H1 (cell line): ENCODE measurements around the gene BDKRB1. TPM values are rescaled to one million over a fixed set of nuclear protein-coding genes. Genes with fewer than 3 reads are reported as not detected.

Experiments
- CTCF ChIA-PET: fragments of 300-600 bp; sonication (Branson Sonifier 250); formaldehyde crosslinking; loops from one replicate; lab custom pipeline; 2021; ENCODE audit not compliant: partially characterized antibody; lab: Charles Lee
- POLR2A ChIA-PET: fragments of 300-600 bp; sonication (Branson Sonifier 250); formaldehyde crosslinking; loops from one replicate; lab custom pipeline; 2021; ENCODE audit warnings: inconsistent platforms; ENCODE audit not compliant: partially characterized antibody; lab: Charles Lee
- DNase-seq, 2 experiments: peaks; one replicate each; pipeline versions ENCODE4 v3.0.0 to v3.0.0-alpha.2; 2010 to 2022; ENCODE audit warnings: low spot score in 2 of 2, low read depth in 1 of 2, mixed read lengths in 1 of 2
- FAIRE-seq: peaks from 2 replicates; lab custom pipeline; 2011; peaks lifted over from hg19 to GRCh38; lab: Jason Lieb, UNC
- H2AFZ ChIP-seq: 2 replicates; pipeline ENCODE4 v1.8.1; 2012; ENCODE audit warnings: low read length, inconsistent platforms
- H2AK5ac ChIP-seq: 2 replicates; pipeline ENCODE4 v1.6.1; 2013; ENCODE audit warnings: low read depth, low read length
- H2BK120ac ChIP-seq: replicated peaks from 2 replicates; pipeline ENCODE3; 2013; ENCODE audit warnings: low read depth, low read length, inconsistent platforms
- H2BK12ac ChIP-seq: 2 replicates; pipeline ENCODE4 v1.6.1; 2013; ENCODE audit warnings: low read depth, low read length
- H2BK15ac ChIP-seq: 2 replicates; pipeline ENCODE4 v1.6.1; 2013; ENCODE audit warnings: low read length
- H2BK20ac ChIP-seq: 2 replicates; pipeline ENCODE4 v1.6.1; 2013; ENCODE audit warnings: low read length
- H2BK5ac ChIP-seq: 2 replicates; pipeline ENCODE4 v1.6.1; 2013; ENCODE audit warnings: low read depth, low read length
- H3K14ac ChIP-seq: 2 replicates; pipeline ENCODE4 v1.6.1; 2013; ENCODE audit warnings: inconsistent platforms; ENCODE audit not compliant: insufficient read length
- H3K18ac ChIP-seq: 2 replicates; pipeline ENCODE4 v1.6.1; 2013; ENCODE audit warnings: low read length; ENCODE audit errors: extremely low read depth
- H3K23ac ChIP-seq: 2 replicates; pipeline ENCODE4 v1.6.1; 2013; ENCODE audit warnings: inconsistent platforms; ENCODE audit not compliant: insufficient read length
- H3K23me2 ChIP-seq: 2 replicates; pipeline ENCODE4 v1.6.1; 2013; ENCODE audit warnings: low read depth, low read length
- H3K27ac ChIP-seq: 2 replicates; pipeline ENCODE4 v1.6.1; 2011; ENCODE audit warnings: low read depth, low read length, inconsistent platforms
- H3K27me3 ChIP-seq, 4 experiments: replicated peaks in 1 of 4; 1 replicate in 1 of 4; 2 replicates in 3 of 4; pipeline versions ENCODE4 v1.6.1 to v1.8.1; 2011 to 2013; ENCODE audit warnings: low read length in 3 of 4, mild to moderate bottlenecking in 3 of 4, inconsistent platforms in 2 of 4, mixed read lengths in 2 of 4, moderate library complexity in 1 of 4; ENCODE audit not compliant: control insufficient read depth in 3 of 4, insufficient read depth in 3 of 4; ENCODE audit errors: extremely low read depth in 1 of 4
- H3K36me3 ChIP-seq, 4 experiments: 2 replicates each; pipeline versions ENCODE4 v1.6.1 to v1.8.1; 2011 to 2013; ENCODE audit warnings: mild to moderate bottlenecking in 4 of 4, low read length in 3 of 4, moderate library complexity in 2 of 4, control low read depth in 1 of 4, inconsistent platforms in 1 of 4; ENCODE audit not compliant: insufficient read depth in 4 of 4, control insufficient read depth in 2 of 4
- H3K4ac ChIP-seq: replicated peaks from 2 replicates; pipeline ENCODE3; 2013; ENCODE audit warnings: low read length, low read depth, mixed read lengths, inconsistent platforms; ENCODE audit not compliant: insufficient read length
- H3K4me1 ChIP-seq, 4 experiments: replicated peaks in 1 of 4; 1 replicate in 1 of 4; 2 replicates in 3 of 4; pipeline versions ENCODE4 v1.6.1 to v1.8.1; 2011 to 2013; ENCODE audit warnings: low read length in 3 of 4, inconsistent platforms in 2 of 4, mixed read lengths in 1 of 4; ENCODE audit not compliant: insufficient read depth in 4 of 4, control insufficient read depth in 3 of 4
- H3K4me2 ChIP-seq, 2 experiments: 2 replicates each; pipeline versions ENCODE4 v1.6.1 to v1.8.1; 2011 to 2013; ENCODE audit warnings: low read depth in 2 of 2, low read length in 2 of 2, control low read depth in 1 of 2, inconsistent platforms in 1 of 2, mild to moderate bottlenecking in 1 of 2; ENCODE audit not compliant: insufficient read depth in 1 of 2
- H3K4me3 ChIP-seq, 4 experiments: fragments of 200-600, 300-600 bp in 1 of 4; sonication (generic), shearing (Covaris generic), sonication (Bioruptor Twin) in 1 of 4; 2 replicates each; pipeline versions ENCODE4 v1.5.1 to v1.8.1; 2011 to 2016; ENCODE audit warnings: low read length in 4 of 4, low read depth in 3 of 4, control low read depth in 2 of 4, inconsistent platforms in 2 of 4, mild to moderate bottlenecking in 2 of 4, mixed read lengths in 1 of 4, moderate library complexity in 1 of 4; ENCODE audit not compliant: insufficient read depth in 2 of 4; ENCODE audit errors: extremely low read depth in 1 of 4
- H3K56ac ChIP-seq: replicated peaks from 2 replicates; pipeline ENCODE3; 2013; ENCODE audit warnings: low read depth, mild to moderate bottlenecking, mixed read lengths, low read length, inconsistent platforms; ENCODE audit not compliant: insufficient read length
- H3K79me1 ChIP-seq: 2 replicates; pipeline ENCODE4 v1.6.1; 2013; ENCODE audit warnings: low read depth, low read length, control low read depth
- H3K79me2 ChIP-seq, 2 experiments: 2 replicates each; pipeline versions ENCODE4 v1.6.1 to v1.8.1; 2012 to 2013; ENCODE audit warnings: low read length in 2 of 2, mild to moderate bottlenecking in 2 of 2, inconsistent platforms in 1 of 2; ENCODE audit not compliant: insufficient read depth in 2 of 2, control insufficient read depth in 1 of 2
- H3K9ac ChIP-seq, 4 experiments: replicated peaks in 1 of 4; 1 replicate in 1 of 4; 2 replicates in 3 of 4; pipeline versions ENCODE4 v1.6.1 to v1.8.1; 2011 to 2013; ENCODE audit warnings: low read depth in 3 of 4, low read length in 3 of 4, control low read depth in 2 of 4, mild to moderate bottlenecking in 2 of 4, moderate library complexity in 2 of 4, inconsistent platforms in 1 of 4; ENCODE audit errors: extremely low read depth in 1 of 4
- H3K9me3 ChIP-seq, 2 experiments: 2 replicates each; pipeline versions ENCODE4 v1.6.1 to v1.8.1; 2012 to 2013; ENCODE audit warnings: mild to moderate bottlenecking in 2 of 2, moderate library complexity in 2 of 2, control low read depth in 1 of 2, inconsistent platforms in 1 of 2, low read depth in 1 of 2, low read length in 1 of 2, mixed read lengths in 1 of 2; ENCODE audit not compliant: insufficient read depth in 2 of 2
- H4K20me1 ChIP-seq, 2 experiments: replicated peaks in 1 of 2; 2 replicates each; pipeline versions ENCODE3 to v1.8.1; 2011 to 2013; ENCODE audit warnings: inconsistent platforms in 2 of 2, low read length in 2 of 2, mild to moderate bottlenecking in 1 of 2; ENCODE audit not compliant: insufficient read depth in 2 of 2, control insufficient read depth in 1 of 2
- H4K5ac ChIP-seq: 2 replicates; pipeline ENCODE4 v1.6.1; 2013; ENCODE audit warnings: low read length, low read depth, mixed read lengths, inconsistent platforms; ENCODE audit not compliant: insufficient read length
- H4K8ac ChIP-seq: 2 replicates; pipeline ENCODE4 v1.8.0; 2013; ENCODE audit warnings: mild to moderate bottlenecking, moderate library complexity, low read length, inconsistent platforms; ENCODE audit not compliant: insufficient read depth; ENCODE audit errors: extremely low read depth
- H4K91ac ChIP-seq: replicated peaks from 2 replicates; pipeline ENCODE3; 2013; ENCODE audit warnings: low read length, mixed read lengths, inconsistent platforms; ENCODE audit not compliant: insufficient read length
- ATF3 ChIP-seq: IDR thresholded peaks from 2 replicates; pipeline ENCODE4 v1.6.1; 2011; ENCODE audit warnings: low read depth, mild to moderate bottlenecking, low read length; ENCODE audit not compliant: insufficient read depth
- CBX5 ChIP-seq: fragments of 300-800, 300-1000 bp; sonication (generic); IDR thresholded peaks from 2 replicates; pipeline ENCODE4 v1.7.1; 2016; ENCODE audit warnings: antibody characterized with exemption, low read length, low read depth
- CHD2 ChIP-seq: IDR thresholded peaks from 2 replicates; pipeline ENCODE4 v1.6.1; 2012; ENCODE audit warnings: low read length, improper control_type of control experiment
- GABPA ChIP-seq: IDR thresholded peaks from 2 replicates; pipeline ENCODE4 v1.6.1; 2011; ENCODE audit warnings: mild to moderate bottlenecking, low read length, moderate library complexity, borderline replicate concordance; ENCODE audit not compliant: insufficient read depth
- GTF2F1 ChIP-seq: IDR thresholded peaks from 2 replicates; pipeline ENCODE4 v1.6.1; 2012; ENCODE audit warnings: low read depth, low read length, improper control_type of control experiment, borderline replicate concordance
- JUN ChIP-seq: IDR thresholded peaks from 2 replicates; pipeline ENCODE4 v1.6.1; 2011; ENCODE audit warnings: low read depth, mild to moderate bottlenecking, improper control_type of control experiment, low read length
- JUND ChIP-seq: IDR thresholded peaks from 2 replicates; pipeline ENCODE4 v1.6.1; 2011; ENCODE audit warnings: mild to moderate bottlenecking, improper control_type of control experiment, low read length
- POLR2A ChIP-seq, 2 experiments: IDR thresholded peaks; 1 replicate in 1 of 2; 2 replicates in 1 of 2; pipeline ENCODE4 v1.6.1; 2011; ENCODE audit warnings: low read depth in 2 of 2, low read length in 2 of 2, mild to moderate bottlenecking in 2 of 2; ENCODE audit errors: control extremely low read depth in 1 of 2
- RXRA ChIP-seq: IDR thresholded peaks from 2 replicates; pipeline ENCODE4 v1.6.1; 2011; ENCODE audit warnings: low read depth, mild to moderate bottlenecking, low read length, moderate library complexity; ENCODE audit not compliant: insufficient read depth
- SP1 ChIP-seq: IDR thresholded peaks from 2 replicates; pipeline ENCODE4 v1.6.1; 2011; ENCODE audit warnings: low read depth, low read length
- SP2 ChIP-seq: IDR thresholded peaks from 2 replicates; pipeline ENCODE4 v1.6.1; 2012; ENCODE audit warnings: mild to moderate bottlenecking, low read length, inconsistent platforms
- ZNF274 ChIP-seq: IDR thresholded peaks from 2 replicates; pipeline ENCODE4 v1.7.0; 2012; ENCODE audit warnings: low read length, borderline replicate concordance; ENCODE audit errors: extremely low read depth
- WGBS, 2 experiments: shearing (Covaris generic) in 1 of 2; methylation state at CpG; one replicate each; pipeline versions ENCODE4 v1.1.6 to v1.1.7; 2013 to 2015; ENCODE audit warnings: low lambda C conversion rate in 2 of 2, mixed read lengths in 2 of 2, inconsistent platforms in 1 of 2, low coverage in 1 of 2, missing lambda C conversion rate in 1 of 2; ENCODE audit not compliant: insufficient replicate concordance in 2 of 2, insufficient coverage in 1 of 2, insufficient read length in 1 of 2; ENCODE audit errors: extremely low coverage in 1 of 2, missing lambda C conversion rate in 1 of 2; 5-methylcytosine and 5-hydroxymethylcytosine counted together
- polyA plus RNA-seq, 7 experiments: library from polyadenylated mRNA; depleted of rRNA in 3 of 7; stranded (reverse) in 5 of 7; unstranded in 2 of 7; fragments of >200 nt in 5 of 7; fragments of 200-250 nt in 2 of 7; gene quantifications; 1 replicate in 5 of 7; 2 replicates in 1 of 7; 4 replicates in 1 of 7; pipeline versions ENCODE4 v1.2.1 to v1.2.3, GENCODE V29; 2011 to 2013; ENCODE audit warnings: missing spikeins in 2 of 7, mixed read lengths in 2 of 7
- total RNA-seq: library from RNA; stranded (reverse); fragmentation: NEBNext Ultra II Directional; extraction: Animal tissue kit (Norgen Biotek cat#: 25700); gene quantifications from 2 replicates; pipeline ENCODE4 v1.2.1, GENCODE V29; 2021
- TF ChIP-seq, protein P1 (sequence below), 3 experiments: IDR thresholded peaks; 1 replicate in 2 of 3; 2 replicates in 1 of 3; pipeline versions ENCODE4 v1.5.1 to v1.6.1; 2011; ENCODE audit warnings: low read length in 3 of 3, mild to moderate bottlenecking in 3 of 3, inconsistent platforms in 2 of 3, low read depth in 1 of 3, moderate library complexity in 1 of 3; ENCODE audit not compliant: insufficient read depth in 1 of 3; ENCODE audit errors: control extremely low read depth in 1 of 3

The BDKRB1 gene
- total and polyA plus RNA-seq, 2 of the 8 experiments (the other 6 are each of a cell fraction or from before 2014, with no cell fraction given), result 0.27 TPM; not detected in 1

GRCh38 chr14:96269359-96269710 lies 13.3 kb downstream of the BDKRB1 start:
- H3K4me2 ChIP-seq, result no peak overlapping the region
- H2BK20ac ChIP-seq, result no peak overlapping the region
- no peak overlapping the region for H3K14ac ChIP-seq
- H4K91ac ChIP-seq, result no peak overlapping the region
- no peak overlapping the region for H2BK120ac ChIP-seq
- FAIRE-seq, result no peak
- 0 out of 4 replicates have a peak, but pooled peaks cover 0 to 4% of the 10 kb centered on the region in 2 experiments for H3K9me3 ChIP-seq
- H3K27me3 ChIP-seq, result no peaks in the 10 kb centered on the region
- no peak overlapping the region for H3K27ac ChIP-seq
- H4K8ac ChIP-seq, result peak overlapping the region; percentile 31; the same call in 1 of the 2 replicates
- no peaks in the 10 kb centered on the region for H3K79me1 ChIP-seq
- CTCF ChIA-PET, result no interaction called here
- H2AFZ ChIP-seq, result no peak overlapping the region
- 81% methylated on average over 8 of the region's 10 CpGs; no CpG with 5 or more reads in 1 of the 2 experiments for whole genome bisulfite sequencing, 2 experiments
- H4K20me1 ChIP-seq, result no peaks in the 10 kb centered on the region
- no peak overlapping the region for H3K23ac ChIP-seq
- DNase-seq, result no peak
- H3K4ac ChIP-seq, result no peak overlapping the region
- no peaks in the 10 kb centered on the region for H3K4me1 ChIP-seq
- no peak overlapping the region for H3K18ac ChIP-seq
- no peaks in the 10 kb centered on the region for H3K79me2 ChIP-seq
- H3K23me2 ChIP-seq, result no peaks in the 10 kb centered on the region
- H4K5ac ChIP-seq, result no peak overlapping the region
- no peak overlapping the region for H3K9ac ChIP-seq
- no peak overlapping the region for H2AK5ac ChIP-seq
- no peak overlapping the region for H2BK5ac ChIP-seq
- H3K36me3 ChIP-seq, result no peaks in the 10 kb centered on the region
- no peak overlapping the region for H3K56ac ChIP-seq
- no peak overlapping the region for H2BK12ac ChIP-seq
- H2BK15ac ChIP-seq, result no peak overlapping the region
- H3K4me3 ChIP-seq, result no peak overlapping the region
- POLR2A ChIA-PET, result no interaction called here
- TF ChIP-seq ATF3 (no peak), RXRA (no peak), JUN (no peak), POLR2A (IDR thresholded peaks at IDR 0.05; ENCODE audit: control extremely low read depth in 1 of 2, low read depth in 2 of 2, low read length in 2 of 2) (no peak), SP2 (no peak), GTF2F1 (no peak), CHD2 (no peak), JUND (no peak), SP1 (no peak), CBX5 (no peak), GABPA (no peak), ZNF274 (no peak)
- TF ChIP-seq, protein P1, sequence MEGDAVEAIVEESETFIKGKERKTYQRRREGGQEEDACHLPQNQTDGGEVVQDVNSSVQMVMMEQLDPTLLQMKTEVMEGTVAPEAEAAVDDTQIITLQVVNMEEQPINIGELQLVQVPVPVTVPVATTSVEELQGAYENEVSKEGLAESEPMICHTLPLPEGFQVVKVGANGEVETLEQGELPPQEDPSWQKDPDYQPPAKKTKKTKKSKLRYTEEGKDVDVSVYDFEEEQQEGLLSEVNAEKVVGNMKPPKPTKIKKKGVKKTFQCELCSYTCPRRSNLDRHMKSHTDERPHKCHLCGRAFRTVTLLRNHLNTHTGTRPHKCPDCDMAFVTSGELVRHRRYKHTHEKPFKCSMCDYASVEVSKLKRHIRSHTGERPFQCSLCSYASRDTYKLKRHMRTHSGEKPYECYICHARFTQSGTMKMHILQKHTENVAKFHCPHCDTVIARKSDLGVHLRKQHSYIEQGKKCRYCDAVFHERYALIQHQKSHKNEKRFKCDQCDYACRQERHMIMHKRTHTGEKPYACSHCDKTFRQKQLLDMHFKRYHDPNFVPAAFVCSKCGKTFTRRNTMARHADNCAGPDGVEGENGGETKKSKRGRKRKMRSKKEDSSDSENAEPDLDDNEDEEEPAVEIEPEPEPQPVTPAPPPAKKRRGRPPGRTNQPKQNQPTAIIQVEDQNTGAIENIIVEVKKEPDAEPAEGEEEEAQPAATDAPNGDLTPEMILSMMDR (IDR thresholded peaks at IDR 0.05; ENCODE audit: control extremely low read depth in 1 of 3, insufficient read depth in 1 of 3, low read depth in 1 of 3, low read length in 3 of 3), result no peak
